Prostate gland (tissue), 2 donors: ENCODE results near the gene GOLGA1.

Source experiments
- POLR2A ChIP-seq: fragments of 450-650 bp; IDR thresholded peaks from one replicate; pipeline ENCODE4 v1.6.1; 2016; ENCODE audit warnings: antibody characterized with exemption, mild to moderate bottlenecking
- TF ChIP-seq, protein P1 (sequence below), 4 experiments: fragments of 200-600 bp in 2 of 4; fragments of 450-650 bp in 2 of 4; sonication (generic) in 2 of 4; IDR thresholded peaks; 1 replicate in 3 of 4; 2 replicates in 1 of 4; pipeline ENCODE4 v1.5.1; 2016 to 2019; ENCODE audit warnings: antibody characterized with exemption in 4 of 4, mild to moderate bottlenecking in 2 of 4, moderate library complexity in 2 of 4

GRCh38 chr9:124899845-124900244 is 41.0 kb downstream of the GOLGA1 start:
- TF ChIP-seq, protein P1, sequence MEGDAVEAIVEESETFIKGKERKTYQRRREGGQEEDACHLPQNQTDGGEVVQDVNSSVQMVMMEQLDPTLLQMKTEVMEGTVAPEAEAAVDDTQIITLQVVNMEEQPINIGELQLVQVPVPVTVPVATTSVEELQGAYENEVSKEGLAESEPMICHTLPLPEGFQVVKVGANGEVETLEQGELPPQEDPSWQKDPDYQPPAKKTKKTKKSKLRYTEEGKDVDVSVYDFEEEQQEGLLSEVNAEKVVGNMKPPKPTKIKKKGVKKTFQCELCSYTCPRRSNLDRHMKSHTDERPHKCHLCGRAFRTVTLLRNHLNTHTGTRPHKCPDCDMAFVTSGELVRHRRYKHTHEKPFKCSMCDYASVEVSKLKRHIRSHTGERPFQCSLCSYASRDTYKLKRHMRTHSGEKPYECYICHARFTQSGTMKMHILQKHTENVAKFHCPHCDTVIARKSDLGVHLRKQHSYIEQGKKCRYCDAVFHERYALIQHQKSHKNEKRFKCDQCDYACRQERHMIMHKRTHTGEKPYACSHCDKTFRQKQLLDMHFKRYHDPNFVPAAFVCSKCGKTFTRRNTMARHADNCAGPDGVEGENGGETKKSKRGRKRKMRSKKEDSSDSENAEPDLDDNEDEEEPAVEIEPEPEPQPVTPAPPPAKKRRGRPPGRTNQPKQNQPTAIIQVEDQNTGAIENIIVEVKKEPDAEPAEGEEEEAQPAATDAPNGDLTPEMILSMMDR (IDR thresholded peaks at IDR 0.05) = no peak
- no peak for TF ChIP-seq POLR2A
